ENCODE results near the gene PAFAH2. TPM values are rescaled to one million over a fixed set of nuclear protein-coding genes. Genes with fewer than 3 reads are reported as not detected.

The PAFAH2 gene
- total RNA-seq, 2 experiments from 2014 or later = 7.4 to 8.0 TPM

GRCh38 chr1:26035959-26036755, 38.3 kb upstream of the PAFAH2 start:
- peak overlapping the region; percentile 72 for H3K27ac Mint-ChIP-seq
- POLR2A ChIA-PET = no interaction called here
- no peaks in the 10 kb centered on the region for H3K9me3 Mint-ChIP-seq

DNA sequence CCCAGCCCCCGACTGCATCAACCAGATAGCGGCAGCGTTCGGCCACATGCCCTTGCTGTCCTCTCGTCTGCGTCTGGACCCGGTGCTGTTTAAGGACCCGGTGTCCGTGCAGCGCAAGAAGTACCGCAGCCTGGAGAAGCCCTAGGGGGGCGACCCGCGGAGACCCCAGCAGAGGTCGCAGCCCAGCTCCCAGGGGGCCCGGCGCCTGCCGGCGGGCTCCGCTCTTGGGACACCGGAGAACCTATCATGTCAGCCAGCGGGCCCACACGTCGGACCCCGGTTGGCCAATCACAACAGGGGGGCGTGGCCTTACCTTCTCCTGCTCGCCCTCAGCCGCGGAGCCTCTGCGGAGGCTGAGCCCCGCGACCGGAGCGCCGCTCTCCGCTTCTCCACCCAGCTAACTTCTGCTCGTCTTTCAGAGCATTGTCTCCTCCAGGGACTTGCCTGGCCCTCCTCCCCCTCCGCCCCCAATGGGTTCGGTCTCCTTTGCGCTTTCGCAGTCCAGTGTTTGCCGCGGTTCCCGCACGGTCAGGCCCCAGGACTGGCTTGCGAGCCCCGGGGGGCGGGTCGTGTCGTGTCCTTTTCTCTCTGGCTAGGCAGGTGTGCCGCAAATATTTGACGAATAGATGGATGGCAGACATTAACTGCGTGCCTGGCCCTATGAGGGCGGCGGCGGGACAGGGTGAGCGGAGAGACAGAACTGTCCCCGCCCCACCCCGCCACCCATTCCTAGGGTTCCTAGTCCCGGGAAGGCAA, 37.5 kb upstream of the PAFAH2 start:
- POLR2A ChIA-PET = interaction anchor here (0.6 to 1.4 kb wide), 2 partner anchors 11 to 263 kb away, joined by 3 read pairs; no protein-coding TSS in a partner anchor

More at GRCh38 chr1:26035959-26036755, 38.3 kb upstream of the PAFAH2 start:
- ATAC-seq (peak; percentile 77), DNase-seq (peak; percentile 81)
- TF ChIP-seq, protein P1, sequence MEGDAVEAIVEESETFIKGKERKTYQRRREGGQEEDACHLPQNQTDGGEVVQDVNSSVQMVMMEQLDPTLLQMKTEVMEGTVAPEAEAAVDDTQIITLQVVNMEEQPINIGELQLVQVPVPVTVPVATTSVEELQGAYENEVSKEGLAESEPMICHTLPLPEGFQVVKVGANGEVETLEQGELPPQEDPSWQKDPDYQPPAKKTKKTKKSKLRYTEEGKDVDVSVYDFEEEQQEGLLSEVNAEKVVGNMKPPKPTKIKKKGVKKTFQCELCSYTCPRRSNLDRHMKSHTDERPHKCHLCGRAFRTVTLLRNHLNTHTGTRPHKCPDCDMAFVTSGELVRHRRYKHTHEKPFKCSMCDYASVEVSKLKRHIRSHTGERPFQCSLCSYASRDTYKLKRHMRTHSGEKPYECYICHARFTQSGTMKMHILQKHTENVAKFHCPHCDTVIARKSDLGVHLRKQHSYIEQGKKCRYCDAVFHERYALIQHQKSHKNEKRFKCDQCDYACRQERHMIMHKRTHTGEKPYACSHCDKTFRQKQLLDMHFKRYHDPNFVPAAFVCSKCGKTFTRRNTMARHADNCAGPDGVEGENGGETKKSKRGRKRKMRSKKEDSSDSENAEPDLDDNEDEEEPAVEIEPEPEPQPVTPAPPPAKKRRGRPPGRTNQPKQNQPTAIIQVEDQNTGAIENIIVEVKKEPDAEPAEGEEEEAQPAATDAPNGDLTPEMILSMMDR (IDR thresholded peaks at IDR 0.05) = peak; percentile 100
- Mint-ChIP-seq H3K27me3 (no peaks in the 10 kb centered on the region), H3K36me3 (ENCODE audit: low read depth) (no peaks in the 10 kb centered on the region), H3K4me1 (ENCODE audit: low read depth) (peaks cover 14% of the 10 kb centered on the region), H3K4me3 (peak overlapping the region; percentile 91)
- intact Hi-C loops (cut with micrococcal nuclease) = loop anchor here (10.0 kb wide), 1 partner anchor 109 kb away; no protein-coding TSS in a partner anchor
- CTCF ChIA-PET = interaction anchor here (0.6 to 5.7 kb wide), 28 partner anchors 9 to 141 kb away, joined by 3 to 31 read pairs (median 5); partner anchors contain the start of genes C1orf232, EXTL1, PAFAH2 and SLC30A2

DNA sequence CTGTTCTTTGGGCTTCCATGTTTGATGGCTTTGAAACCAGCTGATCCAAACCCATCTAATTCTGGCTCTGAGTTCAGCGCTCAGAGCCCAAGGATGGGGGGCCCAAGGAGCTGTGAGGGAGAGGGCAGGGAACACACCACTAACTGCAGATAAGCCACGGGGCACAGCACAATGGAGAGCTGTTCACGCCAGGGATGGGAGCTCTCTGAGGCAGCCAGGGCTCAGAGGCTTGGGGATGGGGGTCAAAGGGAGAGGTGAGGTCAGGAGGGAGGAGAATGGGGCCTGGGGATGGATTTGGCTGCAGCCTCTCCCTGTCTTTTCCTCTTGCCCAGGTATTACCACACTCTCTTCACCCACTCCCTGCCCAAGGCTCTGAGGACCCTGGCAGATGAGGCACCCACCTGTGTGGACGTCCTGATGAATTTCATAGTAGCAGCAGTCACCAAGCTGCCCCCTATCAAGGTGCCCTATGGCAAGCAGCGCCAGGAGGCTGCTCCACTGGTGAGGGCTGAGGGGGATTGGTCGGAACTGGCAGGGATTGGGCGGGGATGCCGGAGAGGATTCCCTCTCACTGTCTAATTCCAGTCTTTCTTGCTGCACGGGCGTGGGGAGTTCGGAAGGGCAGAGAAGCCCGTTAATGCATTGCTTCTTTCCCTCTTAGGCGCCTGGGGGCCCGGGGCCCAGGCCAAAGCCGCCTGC, 36.8 kb upstream of the PAFAH2 start:
- DNase-seq (no peak), ATAC-seq (no peak)
- Mint-ChIP-seq H3K36me3 (ENCODE audit: low read depth) (no peaks in the 10 kb centered on the region), H3K27ac (no peak overlapping the region), H3K4me3 (peak overlapping the region; percentile 91), H3K27me3 (no peaks in the 10 kb centered on the region), H3K4me1 (ENCODE audit: low read depth) (peaks cover 14% of the 10 kb centered on the region), H3K9me3 (no peaks in the 10 kb centered on the region)
- ChIA-PET POLR2A (interaction anchor here (0.6 to 1.4 kb wide), 3 partner anchors 10 to 264 kb away, joined by 3 read pairs; no protein-coding TSS in a partner anchor), CTCF (interaction anchor here (0.6 to 5.7 kb wide), 16 partner anchors 10 to 147 kb away, joined by 3 to 31 read pairs (median 4); partner anchors contain the start of genes C1orf232, PAFAH2, SLC30A2 and ZNF593)
- intact Hi-C loops (cut with micrococcal nuclease) = loop anchor here (10.0 kb wide), 1 partner anchor 110 kb away; no protein-coding TSS in a partner anchor
- TF ChIP-seq, protein P1 (IDR thresholded peaks at IDR 0.05) = no peak

More for the DNA sequence above, 37.5 kb upstream of the PAFAH2 start:
- Mint-ChIP-seq H3K27ac (peak overlapping the region; percentile 72), H3K36me3 (ENCODE audit: low read depth) (no peaks in the 10 kb centered on the region), H3K4me3 (peak overlapping the region; percentile 91), H3K9me3 (no peaks in the 10 kb centered on the region), H3K4me1 (ENCODE audit: low read depth) (peaks cover 14% of the 10 kb centered on the region), H3K27me3 (no peaks in the 10 kb centered on the region)
- DNase-seq (peak; percentile 98), ATAC-seq (peak; percentile 96)
- intact Hi-C loops (cut with micrococcal nuclease) = loop anchor here (10.0 kb wide), 1 partner anchor 109 kb away; no protein-coding TSS in a partner anchor
- TF ChIP-seq, protein P1 (IDR thresholded peaks at IDR 0.05) = no peak
- CTCF ChIA-PET = interaction anchor here (0.6 to 5.7 kb wide), 20 partner anchors 10 to 147 kb away, joined by 3 to 31 read pairs (median 4); partner anchors contain the start of genes C1orf232, PAFAH2, SLC30A2 and ZNF593

- intact Hi-C loops (cut with micrococcal nuclease) = loop anchor here (10.0 kb wide), 1 partner anchor 112 kb away; no protein-coding TSS in a partner anchor
Measured at GRCh38 chr1:26032656-26033357, 34.9 kb upstream of the PAFAH2 start.

More at GRCh38 chr1:26032656-26033357, 34.9 kb upstream of the PAFAH2 start:
- CTCF ChIA-PET = interaction anchor here (0.5 to 5.7 kb wide), 3 partner anchors 9 to 845 kb away, joined by 3 to 31 read pairs (median 3); partner anchors contain the start of gene SLC30A2
- Mint-ChIP-seq H3K9me3 (no peaks in the 10 kb centered on the region), H3K36me3 (ENCODE audit: low read depth) (no peaks in the 10 kb centered on the region), H3K27me3 (no peaks in the 10 kb centered on the region), H3K27ac (no peak overlapping the region), H3K4me3 (no peak overlapping the region), H3K4me1 (ENCODE audit: low read depth) (peaks cover 15% of the 10 kb centered on the region)
- ATAC-seq (no peak), DNase-seq (no peak)
- POLR2A ChIA-PET = no interaction called here
- TF ChIP-seq, protein P1 (IDR thresholded peaks at IDR 0.05) = no peak
